Activated T-cell treated with anti-CD3 and anti-CD28 coated beads, Interleukin-2, amount 50 U/mL, for 4 hours (primary cell): ENCODE results near the gene RFC5. TPM values are rescaled to one million over a fixed set of nuclear protein-coding genes. Genes with fewer than 3 reads are reported as not detected.

Source experiments
- ATAC-seq, 2 donors: fragments of 200-7000 bp; cut with Tn5 transposase; one replicate each; pipeline ENCODE4 v1.10.0; 2021
- DNase-seq: peaks from one replicate; pipeline ENCODE4 v3.0.0-alpha.2; 2020
- H3K27me3 Mint-ChIP-seq: one replicate; pipeline ENCODE4 v1.8.0; 2021; ENCODE audit warnings: low read depth, mixed read lengths
- H3K36me3 Mint-ChIP-seq: one replicate; pipeline ENCODE4 v1.8.0; 2022; ENCODE audit warnings: mixed read lengths; ENCODE audit not compliant: insufficient read depth
- H3K4me1 Mint-ChIP-seq: one replicate; pipeline ENCODE4 v1.8.0; 2021; ENCODE audit warnings: low read depth, mixed read lengths
- H3K4me3 Mint-ChIP-seq: one replicate; pipeline ENCODE4 v1.8.0; 2021; ENCODE audit warnings: mild to moderate bottlenecking, moderate library complexity, mixed read lengths
- H3K9me3 Mint-ChIP-seq: one replicate; pipeline ENCODE4 v1.8.0; 2021; ENCODE audit warnings: mixed read lengths
- total RNA-seq, 3 donors: library from RNA; stranded (reverse); gene quantifications; one replicate each; pipeline ENCODE4 v1.2.1, GENCODE V29; 2021

RFC5 gene, protein sequence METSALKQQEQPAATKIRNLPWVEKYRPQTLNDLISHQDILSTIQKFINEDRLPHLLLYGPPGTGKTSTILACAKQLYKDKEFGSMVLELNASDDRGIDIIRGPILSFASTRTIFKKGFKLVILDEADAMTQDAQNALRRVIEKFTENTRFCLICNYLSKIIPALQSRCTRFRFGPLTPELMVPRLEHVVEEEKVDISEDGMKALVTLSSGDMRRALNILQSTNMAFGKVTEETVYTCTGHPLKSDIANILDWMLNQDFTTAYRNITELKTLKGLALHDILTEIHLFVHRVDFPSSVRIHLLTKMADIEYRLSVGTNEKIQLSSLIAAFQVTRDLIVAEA
- 10 to 100 TPM; 51.5 to 64.2 (median 51.6) TPM for total RNA-seq

DNA sequence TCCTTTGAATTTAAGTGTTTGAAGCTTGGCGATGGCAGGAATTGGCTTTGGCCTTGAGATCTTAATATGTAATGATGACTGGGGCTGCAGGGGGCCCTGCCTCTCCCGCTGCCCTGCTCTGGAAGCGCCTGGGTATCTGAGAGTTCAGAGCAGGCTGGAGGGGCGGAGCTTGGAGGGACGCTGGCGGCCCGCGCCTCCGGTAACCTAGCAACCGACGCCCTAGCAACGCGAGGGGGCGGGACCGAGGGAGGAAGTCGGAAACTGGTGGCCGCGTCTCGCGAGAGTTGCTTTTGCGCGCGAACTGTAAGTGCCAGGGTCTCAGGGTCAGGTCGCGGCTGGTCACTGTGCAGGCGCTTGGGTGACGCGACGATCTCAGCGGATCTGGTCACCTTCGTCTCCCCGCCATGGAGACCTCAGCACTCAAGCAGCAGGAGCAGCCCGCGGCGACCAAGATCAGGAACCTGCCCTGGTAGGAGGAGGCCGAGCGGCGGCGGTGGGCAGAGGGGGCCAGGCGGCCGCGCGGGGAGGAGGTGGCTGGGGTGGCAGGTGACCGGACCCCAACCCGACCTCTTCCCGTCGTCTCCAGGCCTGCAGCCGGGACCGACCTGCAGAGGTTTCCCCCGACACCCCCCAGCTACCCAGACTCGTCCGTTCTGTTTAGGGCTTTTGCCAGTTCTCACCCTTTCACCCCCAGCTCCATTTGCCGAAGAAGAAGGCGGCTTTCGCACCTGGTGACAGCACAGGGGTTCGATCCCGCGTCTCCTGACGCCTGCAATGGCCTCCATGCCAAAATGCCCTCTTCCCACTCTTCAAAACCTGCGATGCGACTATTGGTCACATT lies at the start of gene RFC5:
TSS of gene RFC5 (plus strand) at position 280 of the 841 bp plus-strand sequence. CDS start at position 405, 125 bp downstream.
- Mint-ChIP-seq H3K9me3 (no peaks in the 10 kb centered on the region), H3K4me1 (peaks cover 17% of the 10 kb centered on the region), H3K27me3 (no peaks in the 10 kb centered on the region), H3K36me3 (peaks cover 16% of the 10 kb centered on the region), H3K4me3 (peak within 1 kb of the TSS; percentile 95)
- DNase-seq (peak; percentile 98), ATAC-seq (peak; percentile 98)

DNA sequence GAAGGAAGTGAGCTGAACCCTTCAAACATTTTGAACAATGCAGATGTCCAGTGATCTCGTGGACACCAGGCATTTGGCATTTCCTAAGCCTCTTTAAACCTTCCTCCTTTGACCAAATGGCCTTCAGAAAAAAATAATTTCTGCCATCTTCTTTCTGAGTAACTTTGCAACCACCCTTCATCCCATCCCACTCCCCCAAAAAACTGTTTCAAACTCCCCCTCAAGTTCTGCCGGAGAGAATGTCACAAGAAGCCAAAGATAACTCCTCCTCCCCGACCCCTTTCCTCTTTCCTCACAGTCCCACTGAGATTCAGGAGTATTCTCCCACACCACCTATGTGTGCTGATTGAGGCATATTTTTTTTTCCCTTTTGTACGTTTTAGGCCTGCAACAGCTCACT lies 49.5 kb upstream of the RFC5 start:
- no peak overlapping the region for H3K4me3 Mint-ChIP-seq
- H3K36me3 Mint-ChIP-seq, result no peaks in the 10 kb centered on the region
- DNase-seq (no peak), ATAC-seq (no peak)
- peaks cover 60% of the 10 kb centered on the region for H3K27me3 Mint-ChIP-seq
- peaks cover 3% of the 10 kb centered on the region for H3K4me1 Mint-ChIP-seq
- H3K9me3 Mint-ChIP-seq, result peaks cover 11% of the 10 kb centered on the region

DNA sequence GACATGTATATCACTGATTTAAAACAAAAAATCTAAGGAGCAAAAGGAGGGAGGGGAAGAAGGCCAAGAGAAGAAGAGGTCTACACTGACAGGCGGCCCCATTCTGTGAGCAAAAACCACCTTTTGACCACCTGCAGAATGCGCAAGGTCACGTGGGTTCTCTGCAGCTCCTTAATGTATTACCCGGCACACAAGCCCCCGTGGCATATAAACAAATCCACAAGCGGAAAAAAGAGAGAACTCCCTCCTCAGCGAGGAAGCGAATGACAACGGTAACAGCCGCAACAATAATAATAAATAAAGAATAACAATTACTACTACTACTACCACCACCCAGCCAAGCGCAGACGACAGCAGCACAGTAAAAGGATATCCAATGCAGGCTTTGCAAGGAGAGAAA lies 49.0 kb upstream of the RFC5 start:
- Mint-ChIP-seq H3K36me3 (no peaks in the 10 kb centered on the region), H3K4me1 (peaks cover 3% of the 10 kb centered on the region), H3K27me3 (peaks cover 60% of the 10 kb centered on the region), H3K9me3 (peaks cover 12% of the 10 kb centered on the region), H3K4me3 (no peak overlapping the region)
- DNase-seq (no peak), ATAC-seq (no peak)

DNA sequence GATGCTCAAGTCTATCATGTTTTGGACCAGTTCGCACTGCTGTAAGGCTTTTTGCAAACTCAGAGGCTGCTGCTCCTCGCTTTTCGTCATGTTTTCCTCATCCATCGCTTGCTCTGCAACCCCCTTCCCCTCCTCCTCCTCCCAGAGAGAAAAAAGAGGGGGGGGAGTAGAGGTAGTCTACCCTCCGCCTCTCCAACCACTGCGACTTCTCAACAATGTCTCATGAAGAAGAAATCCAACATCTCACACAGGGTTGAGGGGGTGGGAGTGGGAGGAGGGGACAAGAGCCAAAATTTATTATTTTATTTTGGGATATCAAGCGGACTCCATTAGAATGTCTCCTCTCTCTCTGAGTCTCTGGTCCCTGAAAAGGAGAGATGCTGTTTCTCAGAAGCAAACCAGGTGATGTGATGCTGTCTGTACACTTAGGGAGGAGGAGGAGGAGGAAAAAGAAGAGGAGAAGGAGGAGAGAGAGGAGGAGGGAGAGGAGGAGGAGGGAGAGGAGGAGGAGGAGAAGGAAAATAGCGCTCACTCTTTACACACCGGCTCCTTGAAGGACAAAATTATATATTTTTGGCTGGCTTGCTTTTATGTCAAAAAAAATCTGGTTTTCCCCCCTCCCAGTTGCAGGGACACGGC lies 48.2 kb upstream of the RFC5 start:
- peak overlapping the region; percentile 74 for H3K4me3 Mint-ChIP-seq
- no peaks in the 10 kb centered on the region for H3K36me3 Mint-ChIP-seq
- ATAC-seq (no peak), DNase-seq (no peak)
- peaks cover 58% of the 10 kb centered on the region for H3K27me3 Mint-ChIP-seq
- H3K4me1 Mint-ChIP-seq, result peaks cover 3% of the 10 kb centered on the region
- peaks cover 12% of the 10 kb centered on the region for H3K9me3 Mint-ChIP-seq

DNA sequence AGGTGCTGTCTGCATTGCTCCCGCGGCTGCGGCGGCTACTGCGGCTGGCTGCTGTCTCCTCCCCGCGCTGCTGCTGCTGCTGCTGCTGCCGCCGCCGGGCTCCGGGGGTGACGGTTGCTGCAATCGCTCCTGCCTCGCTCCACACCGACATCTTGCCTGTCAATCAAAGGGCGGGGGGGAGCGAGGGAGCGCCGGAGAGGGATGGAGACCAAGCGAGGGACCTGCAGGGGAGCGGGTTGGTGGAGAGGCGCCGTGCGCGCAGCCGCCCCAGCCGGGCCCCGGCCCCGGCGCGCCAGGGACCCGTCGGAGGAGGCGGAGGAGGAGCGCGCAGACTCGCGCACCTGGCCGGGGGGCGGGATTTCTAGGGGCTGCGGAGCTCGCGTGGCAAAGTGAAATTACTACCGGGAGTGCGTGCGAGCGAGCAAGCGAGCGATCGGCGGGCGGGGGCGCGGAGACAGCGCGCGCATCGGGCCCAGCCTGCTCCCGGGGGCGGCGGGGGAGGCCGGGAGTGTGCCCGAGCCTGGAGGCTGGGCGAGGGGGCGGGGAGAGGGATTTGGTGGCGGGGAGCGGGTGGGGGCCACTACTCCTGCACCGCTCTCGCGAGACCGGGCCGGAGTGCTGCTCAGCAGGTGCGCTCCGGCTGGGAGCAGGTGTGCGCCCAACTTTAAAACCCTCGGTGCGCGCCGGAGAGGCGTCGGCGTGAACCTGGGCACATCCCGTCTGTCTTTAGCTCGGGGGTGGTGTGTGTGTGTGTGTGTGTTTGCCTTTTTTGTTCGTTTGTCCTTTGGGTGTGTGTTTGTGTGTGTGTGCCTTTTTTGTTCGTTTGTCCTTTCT lies 47.5 kb upstream of the RFC5 start, which contains the start of gene KSR2:
TSS of gene KSR2 (minus strand) at position 165 of the 834 bp plus-strand sequence. CDS start 735 bp downstream, outside the sequence.
- Mint-ChIP-seq H3K27me3 (peaks cover 58% of the 10 kb centered on the region), H3K4me3 (peak within 1 kb of the TSS; percentile 83), H3K4me1 (peaks cover 3% of the 10 kb centered on the region), H3K36me3 (no peaks in the 10 kb centered on the region), H3K9me3 (peaks cover 12% of the 10 kb centered on the region)
- ATAC-seq (peak; percentile 83 to 89), DNase-seq (peak; percentile 31)

DNA sequence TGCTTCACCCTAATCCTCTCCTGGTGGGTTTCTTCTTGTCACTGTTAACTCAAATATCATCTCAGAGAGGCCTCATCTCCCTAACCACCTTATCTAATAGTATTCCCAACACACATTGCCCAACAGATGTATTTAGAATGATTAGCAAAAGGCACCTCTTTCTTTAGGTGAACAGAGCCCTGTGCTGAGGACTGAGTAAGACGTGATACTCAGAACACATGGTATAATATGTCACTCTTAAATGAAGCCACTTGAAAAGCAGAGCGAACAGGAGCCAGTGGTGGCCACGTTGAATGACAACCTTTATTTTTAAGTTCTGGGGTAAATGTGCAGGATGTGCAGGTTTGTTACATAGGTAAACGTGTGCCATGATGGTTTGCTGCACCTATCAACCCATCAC lies 46.2 kb upstream of the RFC5 start:
- ATAC-seq, result no peak
- Mint-ChIP-seq H3K4me1 (peaks cover 3% of the 10 kb centered on the region), H3K4me3 (no peak overlapping the region), H3K36me3 (no peaks in the 10 kb centered on the region), H3K27me3 (peaks cover 53% of the 10 kb centered on the region), H3K9me3 (peaks cover 12% of the 10 kb centered on the region)
- DNase-seq, result no peak

DNA sequence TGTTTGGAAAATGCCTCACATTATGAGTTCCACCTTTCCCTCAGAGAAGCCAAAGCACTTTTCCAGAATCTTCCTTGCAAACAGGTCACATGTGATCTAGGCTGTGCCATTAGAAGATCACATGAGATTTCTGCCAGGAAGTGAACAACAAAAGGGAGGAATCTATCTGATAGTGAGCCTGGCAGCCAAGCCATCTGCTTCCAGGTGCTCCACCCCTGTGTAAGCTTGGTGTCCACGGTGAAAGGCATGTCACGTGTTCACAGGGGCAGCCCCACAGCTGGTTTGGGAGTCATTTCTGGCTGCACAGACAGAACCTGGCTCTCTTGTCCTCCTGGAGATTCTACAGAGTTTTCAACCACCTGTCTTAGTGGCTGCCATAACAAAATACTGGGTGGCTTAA lies 44.2 kb upstream of the RFC5 start:
- no peak overlapping the region for H3K4me3 Mint-ChIP-seq
- ATAC-seq (no peak), DNase-seq (no peak)
- peaks cover 3% of the 10 kb centered on the region for H3K4me1 Mint-ChIP-seq
- peaks cover 12% of the 10 kb centered on the region for H3K9me3 Mint-ChIP-seq
- H3K36me3 Mint-ChIP-seq, result no peaks in the 10 kb centered on the region
- H3K27me3 Mint-ChIP-seq, result peaks cover 36% of the 10 kb centered on the region

DNA sequence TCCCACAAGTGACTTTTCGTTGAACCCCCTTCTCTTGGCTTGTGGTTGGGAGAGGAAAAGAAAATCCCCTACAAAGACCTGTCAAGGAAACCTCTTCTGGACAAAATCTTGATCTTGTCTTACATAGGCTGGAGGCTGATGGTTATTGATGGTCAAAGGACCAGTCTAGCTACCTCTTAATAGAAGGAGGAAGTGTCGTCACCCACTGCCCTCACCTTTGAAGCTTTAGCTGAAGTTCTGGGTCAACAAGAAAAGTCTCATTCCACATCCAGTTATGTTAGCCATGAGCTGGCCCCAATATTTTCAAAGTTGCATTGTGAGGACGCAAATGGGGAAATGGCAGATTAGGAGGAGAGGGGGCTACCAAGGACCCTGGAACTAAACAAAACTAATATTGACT lies 41.5 kb upstream of the RFC5 start:
- Mint-ChIP-seq H3K27me3 (peaks cover 26% of the 10 kb centered on the region), H3K4me1 (no peaks in the 10 kb centered on the region), H3K4me3 (no peak overlapping the region), H3K36me3 (no peaks in the 10 kb centered on the region), H3K9me3 (peaks cover 12% of the 10 kb centered on the region)
- DNase-seq (no peak), ATAC-seq (no peak)

DNA sequence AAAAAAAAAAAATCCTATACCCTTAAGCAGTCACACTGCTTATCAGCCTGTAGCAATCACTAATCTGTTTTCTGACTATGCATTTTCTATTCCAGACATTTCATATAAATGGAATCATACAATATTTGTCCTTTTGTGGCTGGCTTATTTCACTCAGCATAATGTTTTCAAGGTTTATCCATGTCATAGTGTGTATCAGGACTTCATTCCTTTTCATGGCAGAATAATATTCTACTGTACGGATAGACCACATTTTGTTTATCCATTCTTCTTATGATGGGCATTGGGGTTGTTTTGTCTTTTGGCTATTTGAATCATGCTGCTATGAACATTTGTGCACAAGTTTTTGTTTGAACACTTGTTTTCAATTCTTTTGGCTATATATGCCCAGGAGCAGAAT lies 39.1 kb upstream of the RFC5 start:
- Mint-ChIP-seq H3K4me3 (no peak overlapping the region), H3K27me3 (peaks cover 14% of the 10 kb centered on the region), H3K36me3 (no peaks in the 10 kb centered on the region), H3K9me3 (no peaks in the 10 kb centered on the region), H3K4me1 (no peaks in the 10 kb centered on the region)
- no peak for ATAC-seq
- DNase-seq, result no peak

DNA sequence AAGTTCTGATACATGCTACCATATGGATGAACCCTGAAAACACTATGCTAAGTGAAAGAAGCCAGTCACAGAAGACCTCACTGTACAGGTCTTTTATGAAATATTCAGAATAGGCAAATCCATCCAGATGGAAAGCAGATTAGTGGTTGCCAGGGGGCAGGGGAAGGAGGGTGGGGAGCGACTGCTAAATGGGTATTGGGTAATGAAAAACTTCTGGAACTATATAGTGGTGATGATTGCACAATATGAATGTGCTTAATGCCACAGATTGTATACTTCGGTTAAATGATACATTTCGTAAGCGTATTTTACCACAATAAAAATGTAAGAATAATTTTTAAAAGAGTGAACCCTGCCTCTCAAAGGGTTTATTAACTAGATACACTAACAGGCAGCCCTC lies 35.9 kb upstream of the RFC5 start:
- H3K4me3 Mint-ChIP-seq, result no peak overlapping the region
- ATAC-seq (no peak), DNase-seq (no peak)
- no peaks in the 10 kb centered on the region for H3K9me3 Mint-ChIP-seq
- no peaks in the 10 kb centered on the region for H3K36me3 Mint-ChIP-seq
- peaks cover 8% of the 10 kb centered on the region for H3K27me3 Mint-ChIP-seq
- no peaks in the 10 kb centered on the region for H3K4me1 Mint-ChIP-seq

DNA sequence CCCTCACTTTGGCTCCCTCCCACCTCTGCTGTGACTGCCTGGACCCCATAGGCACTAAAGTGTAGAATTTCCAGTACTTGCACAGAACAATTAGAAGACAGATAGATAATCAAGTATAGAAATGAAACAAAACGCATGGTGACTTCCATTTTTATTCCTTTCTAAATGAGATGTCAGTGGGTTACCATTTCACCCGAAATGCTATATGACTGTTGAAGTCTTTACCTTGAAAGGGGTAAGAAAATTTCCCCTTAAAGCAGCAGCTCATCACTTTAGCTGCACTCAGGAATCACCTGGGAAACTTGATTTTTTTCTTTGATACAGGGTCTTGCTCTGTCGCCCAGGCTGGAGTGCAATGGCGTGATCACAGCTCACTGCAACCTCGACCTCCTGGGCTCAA lies 35.2 kb upstream of the RFC5 start:
- DNase-seq (no peak), ATAC-seq (peak in 1 of 2 donors; percentile 23)
- Mint-ChIP-seq H3K4me1 (no peaks in the 10 kb centered on the region), H3K4me3 (no peak overlapping the region), H3K9me3 (no peaks in the 10 kb centered on the region), H3K36me3 (no peaks in the 10 kb centered on the region), H3K27me3 (peaks cover 6% of the 10 kb centered on the region)

DNA sequence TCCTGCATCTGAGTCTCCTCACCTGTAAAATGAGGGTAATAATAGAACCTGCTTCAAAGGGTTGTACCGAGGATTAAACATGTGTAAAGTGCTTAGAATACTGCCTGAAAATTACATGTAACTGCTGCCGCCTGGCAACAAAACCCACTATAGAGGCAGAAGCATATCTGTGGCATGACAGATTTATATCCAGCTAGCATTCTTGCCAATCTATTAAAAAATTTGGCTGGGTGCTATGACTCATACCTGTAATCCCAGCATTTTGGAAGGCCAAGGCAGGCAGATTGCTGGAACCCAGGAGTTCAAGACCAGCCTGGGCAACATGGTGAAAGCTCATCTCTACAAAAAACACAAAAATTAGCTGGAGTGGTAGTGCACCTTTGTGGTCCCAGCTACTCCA lies 31.3 kb upstream of the RFC5 start:
- Mint-ChIP-seq H3K4me1 (no peaks in the 10 kb centered on the region), H3K27me3 (peaks cover 6% of the 10 kb centered on the region), H3K9me3 (peaks cover 5% of the 10 kb centered on the region), H3K36me3 (peaks cover 3% of the 10 kb centered on the region), H3K4me3 (no peak overlapping the region)
- ATAC-seq (no peak), DNase-seq (no peak)

DNA sequence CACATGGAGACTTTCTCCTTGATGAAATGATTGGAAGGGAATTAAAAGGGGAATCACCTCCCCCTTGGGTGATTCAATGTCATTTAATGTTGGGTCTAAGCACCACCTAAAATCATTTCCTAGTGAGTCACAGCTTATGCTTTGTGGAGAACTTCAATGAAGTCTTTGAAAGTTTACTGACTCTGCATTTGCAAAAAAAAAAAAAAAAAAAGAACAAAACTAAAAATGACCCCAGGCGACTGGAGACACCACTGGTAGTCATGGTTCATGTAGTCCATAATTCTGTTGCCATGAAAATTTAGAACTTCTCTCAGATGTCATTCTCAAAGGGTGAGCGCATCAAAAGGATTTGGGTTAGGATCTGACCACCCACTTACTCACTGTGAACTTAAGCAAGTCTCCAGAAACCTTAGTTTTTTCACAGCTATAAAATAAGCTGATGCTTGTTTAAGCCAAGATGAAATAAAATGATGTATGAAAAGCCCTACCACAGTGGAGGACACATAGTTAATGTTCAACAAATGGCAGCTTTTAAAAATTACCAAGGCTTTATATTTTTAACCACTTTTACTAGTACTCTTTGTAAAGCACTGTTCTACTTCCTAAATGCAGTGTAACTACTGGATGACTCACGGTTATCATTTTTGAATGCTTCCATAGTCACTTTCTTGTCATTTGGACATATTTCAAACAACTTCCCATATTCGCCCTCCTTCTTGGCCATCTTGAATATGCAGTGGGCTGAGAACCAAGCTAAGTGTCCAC lies 29.6 kb upstream of the RFC5 start:
- H3K4me3 Mint-ChIP-seq, result no peak overlapping the region
- ATAC-seq (peak in 1 of 2 donors; percentile 54), DNase-seq (no peak)
- H3K9me3 Mint-ChIP-seq, result peaks cover 5% of the 10 kb centered on the region
- H3K27me3 Mint-ChIP-seq, result peaks cover 9% of the 10 kb centered on the region
- peaks cover 3% of the 10 kb centered on the region for H3K36me3 Mint-ChIP-seq
- no peaks in the 10 kb centered on the region for H3K4me1 Mint-ChIP-seq
